Right lobe of liver (tissue), 6 donors: ENCODE measurements around the gene MFSD6. TPM values are rescaled to one million over a fixed set of nuclear protein-coding genes. Genes with fewer than 3 reads are reported as not detected.

Experiments
- ATAC-seq, 4 donors: fragments of 200-7000 bp; cut with Tn5 transposase; one replicate each; pipeline ENCODE4 v1.9.1; 2020; ENCODE audit warnings: mild to moderate bottlenecking in 4 of 4, moderate library complexity in 4 of 4
- DNase-seq, 3 donors: peaks; one replicate each; pipeline ENCODE4 v3.0.0-alpha.2; 2020
- H3K27ac ChIP-seq, 3 donors: fragments of 200-600 bp; one replicate each; pipeline ENCODE4 v1.8.0; 2022
- H3K27me3 ChIP-seq, 2 donors: fragments of 200-600 bp; one replicate each; pipeline ENCODE4 v1.8.0; 2022
- H3K36me3 ChIP-seq, 4 donors: fragments of 200-600 bp; sonication (generic) in 1 of 4; one replicate each; pipeline versions ENCODE4 v1.5.1 to v1.8.0; 2017 to 2022; ENCODE audit warnings: control low read depth in 1 of 4
- H3K4me1 ChIP-seq, 4 donors: fragments of 200-600 bp; sonication (generic) in 1 of 4; one replicate each; pipeline versions ENCODE4 v1.5.1 to v1.8.0; 2017 to 2022; ENCODE audit warnings: control low read depth in 1 of 4
- H3K4me3 ChIP-seq, 3 donors: fragments of 200-600 bp; one replicate each; pipeline ENCODE4 v1.8.0; 2022
- H3K9me3 ChIP-seq, 4 donors: fragments of 200-600 bp; sonication (generic) in 1 of 4; one replicate each; pipeline versions ENCODE4 v1.5.1 to v1.8.0; 2017 to 2022; ENCODE audit warnings: control low read depth in 1 of 4
- CTCF ChIP-seq, 4 donors: fragments of 200-600 bp in 3 of 4; fragments of 450-650 bp in 1 of 4; IDR thresholded peaks; one replicate each; pipeline versions ENCODE4 v1.5.1 to v1.8.0; 2016 to 2022; ENCODE audit warnings: antibody characterized with exemption in 4 of 4, mild to moderate bottlenecking in 2 of 4
- POLR2A ChIP-seq: fragments of 450-650 bp; IDR thresholded peaks from one replicate; pipeline ENCODE4 v1.6.1; 2017; ENCODE audit warnings: antibody characterized with exemption, mild to moderate bottlenecking
- WGBS: methylation state at CpG from one replicate; pipeline ENCODE4 v1.1.6; 2018; ENCODE audit warnings: low coverage, low lambda C conversion rate; ENCODE audit not compliant: insufficient coverage; ENCODE audit errors: missing lambda C conversion rate; 5-methylcytosine and 5-hydroxymethylcytosine counted together
- intact Hi-C, 2 donors: fragments of 100-400 bp; cut with DNase I; formaldehyde crosslinking; loops; one replicate each; pipeline versions ENCODE4 v1.11.2 to v1.14.1; 2022
- total RNA-seq, 6 experiments: library from RNA; depleted of rRNA in 2 of 6; stranded (reverse); fragments of >200 nt in 2 of 6; fragmentation: NEBNext Ultra II Directional in 3 of 6; extraction: Animal tissue kit (Norgen Biotek cat#: 25700) in 3 of 6; gene quantifications; one replicate each; pipeline versions ENCODE4 v1.1.0 to v1.2.4, GENCODE V29; 2016 to 2023
- donor health status: DM: no; HTN: yes; CAD: no.
- donor health status: DM: no; HTN: no; CAD: no.
- donor health status: DM: no; HTN: no; CAD: no.
- donor health status: DM: no; HTN: yes; CAD: no.
- donor health status: DM: no; HTN: yes; CAD: no.

The MFSD6 gene
- total RNA-seq, 6 experiments from 2014 or later, result 1.5 to 14.8 (median 4.1) TPM

- Histone ChIP-seq H3K27me3 (no peaks in the 10 kb centered on the region), H3K4me1 (no peaks in the 10 kb centered on the region), H3K36me3 (no peaks in the 10 kb centered on the region), H3K4me3 (no peak overlapping the region), H3K9me3 (peaks cover 0 to 6% (median 0%) of the 10 kb centered on the region in 4 donors), H3K27ac (no peak overlapping the region)
- DNase-seq, result no peak
- intact Hi-C loops, result no loop called here
- no peak for ATAC-seq
- 90% methylated on average over 5 of the region's 5 CpGs for WGBS
- no peak for TF ChIP-seq CTCF (IDR thresholded peaks at IDR 0.05)
- TF ChIP-seq POLR2A, result no peak
These were observed 137.6 kb downstream of the MFSD6 start for GRCh38 chr2:190545555-190546385.

- DNase-seq, result no peak
- 84% methylated on average over 3 of the region's 3 CpGs for WGBS
- intact Hi-C loops, result no loop called here
These were observed 138.6 kb downstream of the MFSD6 start for GRCh38 chr2:190546734-190547133.

GRCh38 chr2:190547886-190548285 lies 139.7 kb downstream of the MFSD6 start:
- no peaks in the 10 kb centered on the region for H3K4me1 ChIP-seq
- no peaks in the 10 kb centered on the region for H3K9me3 ChIP-seq
- no peaks in the 10 kb centered on the region for H3K36me3 ChIP-seq
- ATAC-seq, result no peak
- DNase-seq, result no peak
- intact Hi-C loops, result no loop called here
- no peak overlapping the region for H3K4me3 ChIP-seq
- no peak overlapping the region for H3K27ac ChIP-seq
- TF ChIP-seq POLR2A (no peak), CTCF (IDR thresholded peaks at IDR 0.05) (no peak)
- H3K27me3 ChIP-seq, result no peaks in the 10 kb centered on the region

More at GRCh38 chr2:190546734-190547133, 138.6 kb downstream of the MFSD6 start:
- H3K4me1 ChIP-seq, result no peaks in the 10 kb centered on the region
- TF ChIP-seq CTCF (IDR thresholded peaks at IDR 0.05) (no peak), POLR2A (no peak)
- no peak for ATAC-seq
- no peaks in the 10 kb centered on the region for H3K27me3 ChIP-seq
- H3K27ac ChIP-seq, result no peak overlapping the region
- H3K36me3 ChIP-seq, result no peaks in the 10 kb centered on the region
- H3K9me3 ChIP-seq, result peaks cover 0 to 2% (median 0%) of the 10 kb centered on the region in 4 donors
- no peak overlapping the region for H3K4me3 ChIP-seq

- DNase-seq (no peak), ATAC-seq (no peak)
- TF ChIP-seq POLR2A (no peak), CTCF (IDR thresholded peaks at IDR 0.05) (no peak)
- no peaks in the 10 kb centered on the region for H3K36me3 ChIP-seq
- intact Hi-C loops, result no loop called here
- no peaks in the 10 kb centered on the region for H3K27me3 ChIP-seq
- H3K9me3 ChIP-seq, result no peaks in the 10 kb centered on the region
- WGBS, result 87% methylated on average over 3 of the region's 3 CpGs
- no peaks in the 10 kb centered on the region for H3K4me1 ChIP-seq
- H3K27ac ChIP-seq, result no peak overlapping the region
- no peak overlapping the region for H3K4me3 ChIP-seq
These were observed 142.0 kb downstream of the MFSD6 start for GRCh38 chr2:190550137-190550536.

Other genes with a start within 250 kb of the MFSD6 start
- 10 to 100 TPM; 20.1 to 93.6 (median 53.6) TPM for gene HIBCH, start 88.5 kb upstream of the MFSD6 start, total RNA-seq
- gene INPP1, start 64.8 kb upstream of the MFSD6 start, total RNA-seq, result 10 to 100 TPM; 13.9 to 22.0 (median 14.7) TPM
- 1 to 10 TPM; 2.0 to 4.1 (median 2.7) TPM for gene NEMP2, start 126.4 kb downstream of the MFSD6 start, total RNA-seq
- gene NAB1, start 240.7 kb downstream of the MFSD6 start, total RNA-seq, result 10 to 100 TPM; 22.0 to 29.9 (median 23.8) TPM